Bone marrow (tissue), 2 donors: Measurements from ENCODE around the gene PRICKLE4.

Experiments
- DNase-seq, 2 donors: peaks; one replicate each; lab custom pipeline; 2025; lab: John Stamatoyannopoulos, UW

PRICKLE4 gene

DNA sequence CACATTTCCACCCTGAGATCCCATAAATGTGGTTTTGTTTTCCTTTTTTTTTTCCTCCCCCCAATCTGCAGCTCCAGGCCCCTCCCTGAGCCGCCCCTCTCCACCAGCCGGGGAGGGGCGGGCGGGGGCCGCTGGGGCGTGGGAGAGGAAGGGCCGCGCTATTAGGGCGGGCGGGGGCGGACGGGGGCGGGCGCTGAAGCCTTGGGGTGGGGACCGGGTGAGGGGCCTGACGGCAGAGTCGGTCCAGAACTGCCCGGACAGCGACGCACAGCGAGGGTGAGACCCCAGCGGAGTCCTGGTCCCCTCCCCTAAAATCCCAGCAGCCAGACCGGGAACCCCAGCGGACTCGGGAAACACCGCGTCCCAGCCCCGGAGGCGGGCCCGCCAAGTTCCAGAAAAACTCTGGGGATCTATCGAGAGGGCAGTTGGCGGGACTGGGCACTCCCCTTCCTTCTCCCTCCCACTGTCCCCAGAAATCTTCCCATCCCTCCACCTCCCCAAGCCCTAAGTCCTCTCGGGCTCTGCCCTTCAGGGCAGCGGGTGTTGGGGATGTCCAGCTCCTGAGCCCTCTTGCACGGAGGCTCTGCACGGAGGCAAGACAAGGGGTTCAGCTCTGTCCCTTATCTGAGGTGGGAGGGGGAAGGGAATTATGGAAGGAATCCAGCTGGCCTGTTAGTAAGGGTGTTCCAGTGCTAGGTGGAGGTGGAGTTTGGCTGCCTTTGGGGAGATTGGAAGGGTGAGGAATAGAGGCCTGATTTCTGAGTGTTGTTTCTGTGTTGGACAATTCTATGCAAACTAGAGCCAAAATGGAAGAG lies at the start of gene PRICKLE4:
PRICKLE4 (plus strand) TSS at position 232 of the 815 bp plus-strand sequence. CDS start 2,692 bp downstream, outside the sequence.
- no peak for DNase-seq

DNA sequence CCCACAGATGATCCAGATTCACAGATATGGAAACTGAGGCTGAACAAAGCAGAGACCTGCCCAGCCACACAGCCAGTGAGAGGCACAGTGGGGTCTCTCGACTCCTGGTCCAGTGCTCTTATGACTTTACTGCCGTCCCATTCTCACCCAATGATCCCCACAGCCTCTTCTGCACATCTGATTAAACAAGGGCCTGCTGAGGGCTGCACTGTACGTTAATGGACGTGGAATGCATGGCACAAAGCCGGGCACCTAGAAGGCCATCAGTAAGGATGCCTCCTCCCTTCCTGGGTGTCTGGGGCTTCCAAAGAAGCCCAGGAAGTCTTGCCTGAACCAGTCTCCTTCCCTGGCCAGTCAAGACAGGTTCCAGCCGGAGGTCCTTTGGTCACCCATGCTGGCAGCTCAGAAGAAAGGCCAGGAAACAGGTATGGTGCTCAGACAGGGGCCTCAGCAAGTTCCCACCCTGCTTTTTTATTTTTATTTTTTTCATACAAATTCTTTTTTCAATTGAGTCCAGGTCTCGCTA lies 49.0 kb upstream of the PRICKLE4 start:
- no peak for DNase-seq

DNA sequence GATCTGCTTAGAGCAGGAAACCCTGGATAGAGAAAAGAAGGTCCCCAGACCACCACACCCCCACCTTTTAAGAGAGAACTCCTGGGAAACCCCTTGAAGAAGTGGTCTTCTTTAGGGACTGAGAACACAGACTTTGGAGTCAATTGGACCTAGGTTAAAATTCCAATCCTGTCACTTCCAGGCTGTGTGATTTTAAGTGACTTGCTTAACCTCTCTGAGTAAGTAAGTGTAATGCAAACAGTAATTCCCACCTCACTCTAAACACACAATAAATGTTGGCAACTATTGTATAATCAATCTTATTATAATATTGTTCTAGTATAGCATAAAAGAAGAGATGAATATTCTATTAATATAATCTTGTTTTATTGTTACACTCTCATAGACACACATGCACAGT lies 48.4 kb upstream of the PRICKLE4 start:
- no peak for DNase-seq

DNA sequence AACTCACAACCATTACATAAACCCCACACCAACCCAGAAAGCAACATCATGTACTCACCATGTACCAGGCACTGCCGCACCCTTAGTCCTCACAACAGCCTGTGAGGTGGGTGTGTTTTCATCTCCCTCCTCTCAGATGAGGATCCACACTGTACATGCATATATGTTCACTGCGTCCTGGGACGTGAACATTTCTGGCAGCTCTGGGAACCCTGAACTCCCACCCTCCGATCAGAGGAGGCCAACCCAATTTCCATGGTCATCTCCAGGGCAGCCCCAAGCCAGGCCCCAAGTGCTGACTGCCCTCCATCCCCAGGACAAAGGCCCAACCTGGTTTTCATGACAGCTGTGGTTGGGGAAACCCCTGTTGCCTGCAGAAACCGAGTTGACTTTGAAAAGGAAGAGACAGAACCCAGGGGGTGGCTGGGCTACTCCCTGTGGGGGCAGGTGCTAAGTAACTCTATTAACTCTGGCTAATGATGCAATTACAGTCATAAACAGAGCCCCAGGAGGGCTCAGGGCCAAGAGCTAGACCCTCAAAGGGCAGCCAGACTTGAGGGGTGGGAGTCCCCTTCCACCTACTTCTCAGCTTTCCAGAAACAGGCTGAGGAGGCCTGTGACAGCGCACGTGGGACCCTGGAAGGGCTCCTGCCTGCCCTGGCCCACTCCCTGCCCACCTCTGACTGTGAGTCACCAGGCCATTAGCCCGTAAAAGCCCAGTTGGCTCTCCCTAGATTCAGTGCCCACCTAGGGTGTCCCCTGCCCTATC lies 47.8 kb upstream of the PRICKLE4 start:
- no peak for DNase-seq

- no peak for DNase-seq
These were observed 47.2 kb upstream of the PRICKLE4 start for GRCh38 chr6:41733360-41733706.

DNA sequence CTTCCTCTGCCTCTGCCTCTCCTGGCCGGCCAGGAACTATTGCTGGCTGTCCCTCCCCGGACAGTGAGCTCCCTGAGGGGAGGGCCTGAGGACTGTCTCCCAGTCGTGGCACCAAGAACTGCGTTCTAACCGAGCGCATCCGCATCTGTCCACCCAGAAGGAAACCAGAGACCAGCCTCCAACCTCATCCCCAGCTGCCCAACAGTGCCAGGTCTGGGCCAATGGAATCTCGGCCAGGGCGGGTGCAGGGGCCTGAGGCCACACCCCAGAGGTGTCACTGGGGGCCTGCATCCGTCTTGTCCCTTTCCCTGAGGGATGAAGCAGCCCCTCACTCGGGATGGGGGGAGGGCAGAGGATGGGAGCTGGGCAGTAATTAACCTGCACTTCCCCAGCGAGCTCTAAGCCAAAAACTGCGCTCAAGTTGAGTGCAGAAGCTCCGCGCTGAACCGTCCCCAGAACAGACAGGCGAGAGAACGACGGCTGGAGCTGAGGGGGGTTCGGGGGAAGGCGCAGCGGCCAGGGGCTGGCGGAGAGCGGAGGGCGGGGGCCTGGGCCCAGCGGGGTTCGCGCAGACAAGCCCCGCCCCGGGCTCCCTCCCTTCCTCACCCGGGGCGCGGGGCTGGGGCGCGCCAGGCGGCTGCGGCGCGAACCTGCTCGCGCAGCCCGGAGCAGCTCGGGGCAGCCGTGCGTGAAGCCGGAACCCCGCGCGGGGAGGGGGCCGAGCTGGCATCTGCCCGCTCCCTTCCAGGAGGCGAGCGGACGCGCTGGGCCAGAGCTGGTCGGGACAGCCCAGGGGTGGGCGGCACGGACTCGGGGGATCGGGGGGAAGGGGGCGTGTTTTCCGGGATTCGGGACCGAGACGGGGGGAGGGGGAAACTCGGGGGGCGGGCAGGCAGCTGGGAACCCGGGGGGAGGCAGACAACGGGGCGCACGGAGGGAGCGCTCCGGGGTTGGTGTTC lies 46.6 kb upstream of the PRICKLE4 start:
- DNase-seq = peak; percentile 61 to 64

DNA sequence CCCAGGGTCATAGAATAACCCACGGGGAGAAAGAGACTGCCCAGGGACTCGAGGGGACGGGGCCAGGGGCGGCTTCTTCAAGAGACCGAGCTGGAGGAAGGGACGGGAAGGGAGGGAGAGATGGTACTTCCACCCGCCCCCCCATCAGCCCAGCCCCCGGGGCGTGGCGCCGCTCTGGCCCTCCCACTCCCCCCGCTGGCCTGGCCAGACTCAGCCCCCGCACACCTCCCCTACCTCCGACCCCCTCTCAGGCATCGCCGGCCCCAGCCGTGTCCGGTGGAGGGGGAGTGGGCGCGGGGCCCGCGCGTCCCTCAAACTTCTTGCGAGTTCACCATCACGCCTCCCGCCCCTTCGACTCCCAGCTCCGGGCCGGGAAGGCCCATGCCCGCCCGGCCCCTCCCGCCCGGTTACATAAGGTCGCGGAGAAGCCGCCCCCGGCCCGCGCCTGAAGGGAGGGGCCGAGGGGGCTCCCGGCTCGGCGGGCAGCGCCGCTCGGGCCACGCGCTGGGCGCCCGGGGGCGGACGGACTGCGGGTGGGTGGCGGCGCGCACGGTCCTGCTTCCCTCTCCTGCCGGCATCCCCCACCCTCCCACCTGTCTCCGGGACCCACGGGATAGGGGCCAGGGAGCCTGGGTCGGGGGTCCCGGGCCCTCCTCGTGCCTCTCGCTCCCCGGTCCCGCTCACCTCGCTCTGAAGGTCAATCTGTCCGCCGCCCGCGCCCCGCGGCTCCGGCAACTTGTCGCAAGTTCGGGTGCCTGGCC lies 45.7 kb upstream of the PRICKLE4 start:
- DNase-seq = peak; percentile 26 to 61

DNA sequence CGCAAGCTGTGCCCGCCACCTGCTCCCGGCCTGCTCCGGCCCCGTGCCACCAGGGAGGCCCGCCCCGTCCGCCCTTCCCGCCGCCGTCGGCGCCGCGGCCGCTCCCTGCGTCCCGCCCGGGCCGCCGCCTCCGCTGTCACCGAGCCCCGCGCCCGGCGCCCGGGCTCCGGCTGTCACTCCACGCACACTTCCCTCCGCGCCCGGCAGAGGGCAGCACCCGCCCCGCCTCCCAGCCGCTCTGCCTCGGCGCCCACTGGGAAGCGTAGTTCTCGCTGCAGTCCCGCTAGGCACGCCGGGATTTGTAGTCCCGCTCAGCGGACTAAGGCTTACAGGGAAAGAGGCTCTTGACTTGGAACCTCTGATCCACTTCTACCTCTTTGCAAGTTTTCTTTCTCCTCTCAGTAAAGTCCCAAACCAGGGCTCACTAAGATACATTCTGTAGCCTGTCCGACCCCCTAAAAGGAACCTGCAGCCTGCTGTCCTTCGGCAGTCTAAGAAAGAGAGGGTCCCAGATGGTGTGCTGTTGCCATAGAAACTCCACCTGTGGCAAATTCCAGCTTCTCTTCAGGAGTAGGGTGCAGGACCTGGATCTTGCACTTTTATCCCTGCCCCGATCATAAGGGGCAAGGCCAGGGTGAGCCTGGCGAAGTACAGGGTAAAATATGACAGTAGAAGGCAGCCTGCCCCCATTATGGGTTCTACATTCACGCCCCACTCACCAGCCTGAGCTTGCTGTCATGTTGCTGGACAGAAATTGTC lies 45.0 kb upstream of the PRICKLE4 start, which contains the start of gene TFEB:
TFEB (minus strand) TSS at position 182 of the 759 bp plus-strand sequence. CDS start 44,395 bp downstream, outside the sequence.
- peak; percentile 79 to 91 for DNase-seq

DNA sequence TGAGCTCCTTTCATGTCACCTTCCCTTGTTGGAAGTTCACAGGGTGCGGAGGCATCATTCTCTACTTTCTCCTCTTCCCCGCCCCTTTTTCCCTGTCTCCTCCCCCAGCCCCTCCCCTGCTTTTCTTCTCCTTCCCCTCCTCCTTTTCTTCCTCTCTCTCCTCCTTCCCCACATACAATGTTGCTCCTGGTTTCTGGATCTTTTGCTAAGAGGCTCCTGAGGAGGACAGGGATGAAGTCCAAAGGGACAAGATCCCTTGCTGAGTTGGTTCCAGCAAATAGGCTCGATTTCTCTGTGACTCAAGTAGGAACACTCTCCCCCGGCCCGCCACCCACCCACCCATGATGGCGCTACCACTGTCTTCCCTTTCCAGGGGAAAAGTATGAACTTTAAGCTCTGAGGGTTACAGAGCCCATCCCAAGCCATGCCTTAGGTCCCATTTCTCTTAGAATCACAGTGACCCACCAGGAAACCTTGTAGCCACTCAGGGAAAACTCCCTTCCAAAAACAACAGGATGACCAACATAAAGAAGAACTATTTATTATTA lies 44.3 kb upstream of the PRICKLE4 start:
- DNase-seq = no peak

- DNase-seq = no peak
These were observed 43.6 kb upstream of the PRICKLE4 start for GRCh38 chr6:41736800-41737555.

GRCh38 chr6:41737591-41738130 lies 42.9 kb upstream of the PRICKLE4 start:
- no peak for DNase-seq

DNA sequence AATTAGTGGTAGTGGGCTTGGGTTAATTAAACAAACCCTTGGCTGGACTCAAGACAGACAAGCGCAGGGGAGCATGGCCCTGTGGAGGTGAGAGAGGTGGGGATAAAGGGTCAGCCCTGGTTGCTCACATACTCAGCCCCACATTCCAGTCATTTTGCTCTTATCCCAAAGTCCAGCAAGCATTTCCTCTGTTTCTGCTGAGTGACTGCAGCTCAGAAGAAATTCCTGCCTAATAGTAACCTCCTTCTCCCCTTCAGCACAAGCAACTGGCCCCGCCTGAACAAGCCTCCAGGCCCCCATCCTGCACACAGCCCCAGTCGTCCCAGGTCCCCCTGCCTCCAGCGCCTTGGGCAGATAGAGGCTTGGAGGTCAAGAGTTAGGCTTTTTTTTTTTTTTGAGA lies 41.5 kb upstream of the PRICKLE4 start:
- no peak for DNase-seq

DNA sequence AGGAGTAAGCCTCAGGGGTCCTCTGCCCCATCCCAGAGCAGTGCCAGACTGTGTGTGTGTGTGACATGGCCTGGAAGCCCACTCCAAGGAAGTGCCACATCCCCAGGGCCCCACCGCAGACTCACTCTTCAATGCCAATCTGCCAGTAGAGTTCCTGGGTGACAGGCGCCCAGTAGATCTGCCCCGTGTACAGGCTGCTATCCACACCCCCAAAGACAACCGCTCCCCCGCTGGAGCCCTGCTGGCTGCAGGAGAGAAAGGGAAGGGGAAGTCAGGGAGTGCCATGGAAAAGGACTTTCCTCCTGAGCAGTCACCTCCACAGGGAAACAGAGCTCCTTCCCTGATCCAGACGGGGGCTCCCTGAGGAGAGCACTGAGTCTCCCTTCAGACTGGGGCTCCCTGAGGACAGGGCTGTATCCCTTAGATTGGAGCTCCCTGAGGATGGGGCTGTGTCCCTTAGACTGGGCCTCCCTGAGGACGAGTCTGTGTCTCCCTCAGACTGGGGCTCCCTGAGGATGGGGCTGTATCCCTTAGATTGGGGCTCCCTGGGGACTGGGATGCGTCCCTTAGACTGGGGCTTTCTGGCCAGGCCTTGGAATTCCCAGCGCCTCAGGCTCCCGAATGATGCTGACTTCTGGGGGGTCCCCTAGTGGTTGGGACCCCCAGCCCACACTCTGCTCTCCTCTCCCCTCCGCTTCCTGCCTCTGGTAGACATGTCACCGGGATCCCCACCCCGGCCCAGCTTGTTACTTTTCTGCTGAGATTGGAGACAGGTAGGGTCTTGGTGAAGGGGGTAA lies 40.0 kb upstream of the PRICKLE4 start:
- DNase-seq = no peak

- DNase-seq = no peak
These were observed 38.7 kb upstream of the PRICKLE4 start for GRCh38 chr6:41741625-41742490.

DNA sequence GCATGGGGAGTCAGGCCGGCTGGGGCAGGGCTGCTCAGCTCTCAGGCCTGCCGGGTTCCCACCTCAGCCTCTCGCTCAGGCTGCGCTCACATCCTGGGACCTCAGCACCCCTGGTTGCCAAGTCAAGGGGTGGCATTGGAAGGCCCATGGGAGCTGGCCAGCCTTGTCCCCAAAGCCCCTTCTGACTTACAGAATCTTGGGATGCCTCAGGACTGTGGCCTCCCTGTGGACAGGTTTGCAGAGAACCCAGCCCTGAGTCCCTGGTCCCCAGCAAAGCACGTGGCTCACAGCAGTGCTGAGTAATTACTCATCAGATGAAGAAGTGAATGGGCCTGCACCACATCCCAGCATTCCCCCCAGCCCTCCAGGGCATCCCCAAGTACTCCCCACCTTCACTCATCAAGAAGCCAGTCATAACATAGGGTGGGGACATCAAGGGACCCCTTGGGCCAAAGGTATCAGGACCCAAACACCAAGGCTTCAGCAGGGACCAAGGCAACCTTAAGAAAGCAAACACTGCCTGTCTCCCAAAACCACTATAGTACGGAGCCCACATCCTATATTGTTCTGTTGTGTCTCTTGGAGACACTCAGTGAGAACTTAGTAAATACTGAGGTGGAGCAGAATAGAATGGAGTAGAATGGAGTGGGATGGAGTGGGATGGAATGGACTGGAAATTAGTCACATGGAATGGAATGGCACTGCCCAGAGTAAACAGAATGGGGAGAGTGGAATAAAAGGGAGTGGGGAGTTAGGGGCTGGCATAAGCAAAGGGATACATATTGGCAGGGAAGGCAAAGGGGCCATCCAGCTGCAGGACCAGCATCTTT lies 37.0 kb upstream of the PRICKLE4 start:
- DNase-seq = no peak

DNA sequence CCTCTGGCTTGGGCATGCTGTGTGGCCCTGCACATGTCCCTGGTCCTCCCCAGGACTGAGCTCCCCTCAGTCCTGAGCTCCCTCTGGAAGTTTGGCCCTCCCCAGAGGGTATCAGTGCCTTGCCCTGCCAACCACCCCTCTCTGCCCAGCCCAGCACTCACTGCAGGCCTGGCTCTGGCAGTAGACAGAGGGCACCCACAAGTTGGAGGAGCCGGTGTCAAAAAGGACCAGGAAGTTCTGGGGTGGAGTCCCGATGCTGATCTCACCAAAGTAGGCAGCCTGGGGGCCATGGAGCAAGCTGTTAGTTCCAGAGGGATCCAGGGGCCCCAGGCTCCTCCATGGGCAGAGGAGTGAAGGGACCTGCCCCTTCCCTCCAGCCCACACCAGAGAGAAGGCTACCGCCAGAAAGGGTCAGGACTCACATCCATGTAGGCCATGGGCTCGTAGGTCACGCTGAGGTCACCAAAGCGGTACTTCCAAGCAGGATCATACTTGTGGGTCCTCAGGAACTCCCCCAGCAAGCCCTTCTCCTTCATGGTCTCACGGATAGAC lies 36.3 kb upstream of the PRICKLE4 start:
- DNase-seq = no peak
